Caco-2 (cell line): Measurements from ENCODE around the gene CPSF6. TPM values are rescaled to one million over a fixed set of nuclear protein-coding genes. Genes with fewer than 3 reads are reported as not detected.

ENCODE experiments used
- BruUV-seq: library from RNA; stranded (reverse); fragments of 400-500 nt; replicated peaks from 2 replicates; lab custom pipeline; 2021; lab: Mats Ljungman, UMichigan
- CTCF ChIA-PET: fragments of 300-600 bp; sonication (Branson Sonifier 250); formaldehyde crosslinking; loops from one replicate; lab custom pipeline; 2022; ENCODE audit warnings: antibody characterized with exemption; lab: Charles Lee
- POLR2A ChIA-PET: fragments of 300-600 bp; sonication (Branson Sonifier 250); formaldehyde crosslinking; loops from one replicate; lab custom pipeline; 2022; ENCODE audit warnings: antibody characterized with exemption; lab: Charles Lee
- DNase-seq, 2 experiments: peaks; one replicate each; pipeline versions ENCODE4 v3.0.0 to v3.0.0-alpha.2; 2020 to 2022
- H3K27me3 ChIP-seq: replicated peaks from 2 replicates; pipeline ENCODE4 v1.6.0; 2011; ENCODE audit warnings: low read length; ENCODE audit not compliant: control insufficient read depth, insufficient read depth
- H3K36me3 ChIP-seq: 2 replicates; pipeline ENCODE4 v1.5.1; 2011; ENCODE audit warnings: low read length; ENCODE audit not compliant: control insufficient read depth, insufficient read depth
- H3K4me1 ChIP-seq: fragments of 250-450 bp; sonication (Bioruptor Pico); 2 replicates; pipeline ENCODE4 v1.5.1; 2020; ENCODE audit warnings: mild to moderate bottlenecking
- H3K4me3 ChIP-seq: 2 replicates; pipeline ENCODE4 v1.5.1; 2011; ENCODE audit warnings: low read depth, mild to moderate bottlenecking, control low read depth, low read length
- H3K9me3 ChIP-seq: fragments of 250-450 bp; sonication (Bioruptor Pico); 2 replicates; pipeline ENCODE4 v1.5.1; 2020; ENCODE audit warnings: mild to moderate bottlenecking, moderate library complexity
- H3K27ac Mint-ChIP-seq: one replicate; pipeline ENCODE4 v1.8.0; 2022; ENCODE audit warnings: mixed read lengths; ENCODE audit not compliant: unreplicated experiment
- H3K27me3 Mint-ChIP-seq: one replicate; pipeline ENCODE4 v1.8.0; 2022; ENCODE audit warnings: mixed read lengths; ENCODE audit not compliant: insufficient read depth, unreplicated experiment
- H3K36me3 Mint-ChIP-seq: one replicate; pipeline ENCODE4 v1.8.0; 2022; ENCODE audit warnings: mild to moderate bottlenecking, mixed read lengths; ENCODE audit not compliant: insufficient read depth, unreplicated experiment
- H3K4me1 Mint-ChIP-seq: one replicate; pipeline ENCODE4 v1.8.0; 2022; ENCODE audit warnings: low read depth, mixed read lengths; ENCODE audit not compliant: unreplicated experiment
- H3K4me3 Mint-ChIP-seq: one replicate; pipeline ENCODE4 v1.8.0; 2022; ENCODE audit warnings: mild to moderate bottlenecking, moderate library complexity, mixed read lengths; ENCODE audit not compliant: unreplicated experiment
- H3K9me3 Mint-ChIP-seq: one replicate; pipeline ENCODE4 v1.8.0; 2022; ENCODE audit warnings: mixed read lengths; ENCODE audit not compliant: unreplicated experiment
- intact Hi-C: fragments of 100-400 bp; cut with micrococcal nuclease; formaldehyde crosslinking; loops from one replicate; pipeline ENCODE4 v1.10.0; 2022; ENCODE audit not compliant: unreplicated experiment
- total RNA-seq: library from RNA; stranded (reverse); gene quantifications from 2 replicates; pipeline ENCODE4 v1.2.3, GENCODE V29; 2022
- TF ChIP-seq, protein P1 (sequence below), 2 experiments: fragments of 200-600 bp in 1 of 2; IDR thresholded peaks; 1 replicate in 1 of 2; 2 replicates in 1 of 2; pipeline versions ENCODE4 v1.5.1 to v1.8.0; 2011 to 2022; ENCODE audit warnings: antibody characterized with exemption in 1 of 2, control low read depth in 1 of 2, inconsistent platforms in 1 of 2, low read depth in 1 of 2, low read length in 1 of 2, mild to moderate bottlenecking in 1 of 2, moderate library complexity in 1 of 2; ENCODE audit not compliant: insufficient read depth in 1 of 2, severe bottlenecking in 1 of 2, unreplicated experiment in 1 of 2

CPSF6 gene
- total RNA-seq, 1 experiment from 2014 or later, result 124 TPM

DNA sequence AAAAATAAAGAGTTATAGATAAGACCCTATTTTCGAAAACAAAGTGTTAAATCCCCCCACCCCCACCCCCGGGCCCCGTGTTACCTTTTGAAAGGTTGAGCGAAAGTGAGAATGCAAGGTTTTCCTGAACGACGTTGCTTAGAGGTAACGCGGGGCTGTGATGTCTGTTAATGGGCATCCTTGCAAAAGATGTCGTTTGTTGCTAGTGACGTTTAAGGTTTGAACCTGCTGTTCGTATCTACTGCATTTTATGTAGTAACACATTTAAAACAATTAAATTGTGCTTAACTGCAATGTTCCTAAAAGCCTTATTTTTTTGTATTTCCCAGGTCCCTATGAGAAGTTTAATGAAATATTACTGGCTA, 1.2 kb downstream of the CPSF6 start:
- H3K4me1 ChIP-seq, result peaks cover 4% of the 10 kb centered on the region; the same call in 1 of the 2 replicates
- no peaks in the 10 kb centered on the region for H3K27me3 ChIP-seq
- TF ChIP-seq, protein P1, sequence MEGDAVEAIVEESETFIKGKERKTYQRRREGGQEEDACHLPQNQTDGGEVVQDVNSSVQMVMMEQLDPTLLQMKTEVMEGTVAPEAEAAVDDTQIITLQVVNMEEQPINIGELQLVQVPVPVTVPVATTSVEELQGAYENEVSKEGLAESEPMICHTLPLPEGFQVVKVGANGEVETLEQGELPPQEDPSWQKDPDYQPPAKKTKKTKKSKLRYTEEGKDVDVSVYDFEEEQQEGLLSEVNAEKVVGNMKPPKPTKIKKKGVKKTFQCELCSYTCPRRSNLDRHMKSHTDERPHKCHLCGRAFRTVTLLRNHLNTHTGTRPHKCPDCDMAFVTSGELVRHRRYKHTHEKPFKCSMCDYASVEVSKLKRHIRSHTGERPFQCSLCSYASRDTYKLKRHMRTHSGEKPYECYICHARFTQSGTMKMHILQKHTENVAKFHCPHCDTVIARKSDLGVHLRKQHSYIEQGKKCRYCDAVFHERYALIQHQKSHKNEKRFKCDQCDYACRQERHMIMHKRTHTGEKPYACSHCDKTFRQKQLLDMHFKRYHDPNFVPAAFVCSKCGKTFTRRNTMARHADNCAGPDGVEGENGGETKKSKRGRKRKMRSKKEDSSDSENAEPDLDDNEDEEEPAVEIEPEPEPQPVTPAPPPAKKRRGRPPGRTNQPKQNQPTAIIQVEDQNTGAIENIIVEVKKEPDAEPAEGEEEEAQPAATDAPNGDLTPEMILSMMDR (IDR thresholded peaks at IDR 0.05; ENCODE audit: insufficient read depth in 1 of 2, low read depth in 1 of 2, low read length in 1 of 2, severe bottlenecking in 1 of 2, unreplicated experiment in 1 of 2), result no peak
- H3K4me3 ChIP-seq, result peak overlapping the region; percentile 70
- BruUV-seq, result no TSS peak
- intact Hi-C loops, result no loop called here
- Mint-ChIP-seq H3K4me1 (peaks cover 4% of the 10 kb centered on the region), H3K27me3 (no peaks in the 10 kb centered on the region), H3K9me3 (no peaks in the 10 kb centered on the region), H3K36me3 (peaks cover 32% of the 10 kb centered on the region), H3K4me3 (peak overlapping the region; percentile 100), H3K27ac (peak overlapping the region; percentile 100)
- H3K9me3 ChIP-seq, result no peaks in the 10 kb centered on the region
- no peak for DNase-seq
- CTCF ChIA-PET, result no interaction called here
- H3K36me3 ChIP-seq, result peaks cover 1% of the 10 kb centered on the region; the same call in 1 of the 2 replicates
- POLR2A ChIA-PET, result no interaction called here

DNA sequence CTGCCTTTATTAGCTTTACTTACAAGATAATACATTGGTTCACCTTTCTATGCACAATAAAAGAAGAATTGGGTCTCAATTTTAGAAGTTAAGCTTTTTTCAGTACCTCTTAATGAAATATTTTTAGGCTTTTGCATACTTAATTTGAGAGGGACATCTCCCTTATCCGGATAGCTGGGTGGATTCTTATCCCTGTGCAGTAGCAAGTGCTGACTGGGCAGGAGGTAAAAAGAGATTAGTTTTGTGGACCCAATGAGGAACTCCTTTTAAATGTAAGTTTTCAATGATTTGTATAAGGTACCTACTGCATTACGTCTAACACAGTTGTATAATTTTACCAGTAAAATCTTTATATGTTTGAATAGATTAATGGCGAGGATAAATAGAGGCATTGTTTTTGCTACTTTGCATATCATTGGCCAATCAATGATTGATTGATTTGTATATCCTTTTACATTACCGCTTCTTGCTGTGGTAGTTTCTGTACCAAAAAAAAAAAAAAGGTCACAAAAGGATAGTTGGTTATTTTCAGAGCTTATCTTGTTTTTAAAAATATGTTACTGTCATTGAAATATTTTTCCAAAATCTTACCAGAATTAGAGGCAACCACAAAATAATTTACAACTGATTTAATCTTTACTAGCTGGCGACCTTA, 2.2 kb downstream of the CPSF6 start:
- intact Hi-C loops, result no loop called here
- H3K4me3 ChIP-seq, result peak overlapping the region; percentile 70
- peaks cover 4% of the 10 kb centered on the region; the same call in 1 of the 2 replicates for H3K4me1 ChIP-seq
- H3K9me3 ChIP-seq, result no peaks in the 10 kb centered on the region
- Mint-ChIP-seq H3K36me3 (peaks cover 32% of the 10 kb centered on the region), H3K4me3 (peak overlapping the region; percentile 100), H3K27ac (no peak overlapping the region), H3K9me3 (no peaks in the 10 kb centered on the region), H3K27me3 (no peaks in the 10 kb centered on the region), H3K4me1 (peaks cover 5% of the 10 kb centered on the region)
- TF ChIP-seq, protein P1 (IDR thresholded peaks at IDR 0.05; ENCODE audit: insufficient read depth in 1 of 2, low read depth in 1 of 2, low read length in 1 of 2, severe bottlenecking in 1 of 2, unreplicated experiment in 1 of 2), result no peak
- H3K27me3 ChIP-seq, result no peaks in the 10 kb centered on the region
- BruUV-seq, result no TSS peak
- H3K36me3 ChIP-seq, result peaks cover 1% of the 10 kb centered on the region; the same call in 1 of the 2 replicates
- POLR2A ChIA-PET, result no interaction called here
- CTCF ChIA-PET, result no interaction called here
- no peak for DNase-seq

DNA sequence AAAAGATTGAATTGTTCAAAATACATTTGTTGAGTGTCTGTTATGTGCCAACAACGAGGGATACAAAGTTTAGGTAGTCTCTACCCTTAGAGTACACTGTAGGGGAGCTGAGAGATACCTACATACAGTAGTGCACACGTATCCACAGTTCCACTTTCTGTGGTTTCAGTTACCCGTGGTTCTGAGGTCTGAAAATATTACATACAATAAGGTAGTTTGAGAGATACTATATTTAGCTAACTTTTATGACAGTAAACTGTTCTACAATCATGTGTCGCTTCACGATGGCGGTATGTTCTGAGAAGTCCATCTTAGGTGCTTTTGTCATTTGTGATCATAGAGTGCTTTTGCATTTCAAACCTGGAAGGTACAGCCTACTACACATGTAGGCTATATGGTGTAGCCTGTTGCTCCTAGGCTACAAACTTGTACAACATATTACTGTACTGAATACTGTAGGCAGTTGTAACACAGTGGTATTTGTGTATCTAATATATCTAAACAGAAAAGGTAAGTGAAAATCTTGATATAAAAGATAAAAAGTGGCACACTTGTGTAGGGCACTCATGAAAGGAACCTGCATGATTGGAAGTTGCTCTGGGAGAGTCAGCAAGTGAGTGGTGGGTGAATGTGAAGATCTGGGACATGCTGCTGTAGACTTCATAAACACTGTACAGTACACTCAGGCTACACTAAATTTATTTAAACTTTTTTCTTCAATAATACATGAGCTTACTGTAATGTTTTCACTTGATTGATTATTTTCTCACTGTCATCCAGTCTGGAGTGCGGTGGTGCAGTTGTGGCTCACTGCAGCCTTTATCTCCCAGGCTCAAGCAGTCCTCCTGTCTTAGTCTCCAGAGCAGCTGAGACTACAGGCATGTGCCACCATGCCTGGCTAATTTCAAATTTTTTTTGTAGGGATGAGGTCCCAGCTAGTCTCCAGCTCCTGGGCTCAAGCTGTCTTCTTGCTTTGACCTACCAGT, 4.0 kb downstream of the CPSF6 start:
- no peaks in the 10 kb centered on the region for H3K9me3 ChIP-seq
- no peaks in the 10 kb centered on the region for H3K27me3 ChIP-seq
- CTCF ChIA-PET, result no interaction called here
- intact Hi-C loops, result no loop called here
- DNase-seq, result no peak
- BruUV-seq, result no TSS peak
- TF ChIP-seq, protein P1 (IDR thresholded peaks at IDR 0.05; ENCODE audit: insufficient read depth in 1 of 2, low read depth in 1 of 2, low read length in 1 of 2, severe bottlenecking in 1 of 2, unreplicated experiment in 1 of 2), result no peak
- Mint-ChIP-seq H3K4me1 (peaks cover 11% of the 10 kb centered on the region), H3K9me3 (no peaks in the 10 kb centered on the region), H3K27ac (no peak overlapping the region), H3K27me3 (no peaks in the 10 kb centered on the region), H3K4me3 (no peak overlapping the region), H3K36me3 (peaks cover 39% of the 10 kb centered on the region)
- H3K36me3 ChIP-seq, result peaks cover 1% of the 10 kb centered on the region; the same call in 1 of the 2 replicates
- POLR2A ChIA-PET, result interaction anchor here (0.7 kb wide), 1 partner anchor 112 kb away, joined by 3 read pairs; no protein-coding TSS in a partner anchor
- peaks cover 4% of the 10 kb centered on the region; the same call in 1 of the 2 replicates for H3K4me1 ChIP-seq
- no peak overlapping the region for H3K4me3 ChIP-seq
